Thyroid gland (tissue), 4 donors: Measurements from ENCODE around the gene SPATA25. TPM values are rescaled to one million over a fixed set of nuclear protein-coding genes. Genes with fewer than 3 reads are reported as not detected.

Source experiments
- DNase-seq, 2 donors: peaks; one replicate each; pipeline ENCODE4 v3.0.0-alpha.2; 2019
- H3K27ac ChIP-seq, 3 donors: fragments of 200-600 bp; sonication (generic); 1 replicate in 2 of 3; 2 replicates in 1 of 3; pipeline ENCODE4 v1.5.1; 2016 to 2019; ENCODE audit warnings: mild to moderate bottlenecking in 1 of 3, moderate library complexity in 1 of 3
- H3K27me3 ChIP-seq: fragments of 200-600 bp; sonication (generic); one replicate; pipeline ENCODE4 v1.5.1; 2019
- H3K36me3 ChIP-seq, 2 donors: fragments of 200-600 bp; sonication (generic); one replicate each; pipeline ENCODE4 v1.5.1; 2016 to 2019
- H3K4me1 ChIP-seq, 2 donors: fragments of 200-600 bp; sonication (generic); one replicate each; pipeline ENCODE4 v1.5.1; 2017 to 2019
- H3K4me3 ChIP-seq, 3 donors: fragments of 200-600 bp; sonication (generic); replicated peaks in 1 of 3; 1 replicate in 2 of 3; 2 replicates in 1 of 3; pipeline ENCODE4 v1.5.1; 2016; ENCODE audit warnings: mild to moderate bottlenecking in 1 of 3
- H3K9me3 ChIP-seq: fragments of 200-600 bp; sonication (generic); one replicate; pipeline ENCODE4 v1.5.1; 2017
- CTCF ChIP-seq, 6 experiments: fragments of 200-600 bp in 3 of 6; fragments of 450-650 bp in 3 of 6; sonication (generic) in 3 of 6; IDR thresholded peaks; one replicate each; pipeline ENCODE4 v1.5.1; 2016 to 2019; ENCODE audit warnings: antibody characterized with exemption in 6 of 6, mild to moderate bottlenecking in 2 of 6, inconsistent platforms in 1 of 6, moderate library complexity in 1 of 6
- POLR2A ChIP-seq, 2 donors: fragments of 450-650 bp; IDR thresholded peaks; one replicate each; pipeline ENCODE4 v1.6.1; 2017; ENCODE audit warnings: antibody characterized with exemption in 2 of 2, mild to moderate bottlenecking in 2 of 2, moderate library complexity in 1 of 2
- WGBS, 2 donors: methylation state at CpG; one replicate each; pipeline ENCODE4 v1.1.5; 2017; 5-methylcytosine and 5-hydroxymethylcytosine counted together
- intact Hi-C: fragments of 100-400 bp; cut with DNase I; formaldehyde crosslinking; loops from one replicate; pipeline ENCODE4 v1.15.1; 2023
- total RNA-seq, 4 donors: library from RNA; depleted of rRNA; stranded (reverse); fragments of >200 nt; gene quantifications; one replicate each; pipeline ENCODE4 v1.2.3, GENCODE V29; 2016

The SPATA25 gene
- total RNA-seq, 4 donors from 2014 or later: 3.0 to 8.8 (median 5.0) TPM; not detected in 1

DNA sequence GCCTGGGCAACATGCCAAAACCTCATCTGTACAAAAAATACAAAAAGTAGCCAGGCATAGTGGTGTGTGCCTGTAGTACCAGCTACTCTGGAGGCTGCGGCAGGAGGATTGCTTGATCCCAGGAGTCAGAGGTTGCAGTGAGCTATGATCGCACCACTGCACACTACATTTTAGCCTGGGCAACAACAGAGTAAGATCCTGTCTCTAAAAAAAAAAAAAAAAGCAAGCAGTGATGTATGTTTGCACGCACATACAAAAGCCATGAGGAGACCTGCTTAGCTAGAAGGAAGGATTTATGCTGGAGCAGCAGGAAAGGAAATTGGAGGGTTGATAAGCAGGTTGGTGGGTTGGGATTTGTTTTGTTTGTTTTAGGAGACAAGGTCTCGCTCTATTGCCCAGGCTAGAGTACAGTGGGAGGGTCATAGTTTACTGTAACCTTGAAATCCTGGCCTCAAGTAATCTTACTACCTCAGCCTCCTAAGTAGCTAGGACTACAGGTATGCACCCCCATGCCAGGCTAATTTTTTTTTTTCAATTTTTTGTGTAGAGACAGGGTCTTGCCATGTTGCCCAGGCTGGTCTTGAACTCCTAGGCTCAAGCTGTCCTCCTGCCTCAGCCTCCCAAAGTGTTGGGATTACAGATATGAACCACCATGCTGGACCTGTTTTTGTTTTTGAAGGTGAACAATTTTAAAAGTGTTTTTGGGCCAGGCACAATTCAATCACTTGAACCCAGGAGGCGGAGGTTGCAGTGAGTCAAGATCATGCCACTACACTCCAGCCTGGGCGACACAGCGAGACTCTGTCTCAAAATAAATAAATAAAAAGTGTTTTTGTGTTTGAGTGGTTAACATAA is 26.0 kb downstream of the SPATA25 start:
- no peak overlapping the region for H3K27ac ChIP-seq
- intact Hi-C loops: no loop called here
- H3K9me3 ChIP-seq: no peaks in the 10 kb centered on the region
- WGBS, 2 donors: 86 to 88% methylated on average over 7 of the region's 7 CpGs
- TF ChIP-seq POLR2A (IDR thresholded peaks at IDR 0.05) (no peak), CTCF (IDR thresholded peaks at IDR 0.05) (no peak)
- peaks cover 8 to 10% of the 10 kb centered on the region in 2 donors for H3K4me1 ChIP-seq
- no peak overlapping the region for H3K4me3 ChIP-seq
- no peaks in the 10 kb centered on the region for H3K36me3 ChIP-seq
- DNase-seq: peak in 1 of 2 donors; percentile 37
- H3K27me3 ChIP-seq: no peaks in the 10 kb centered on the region

DNA sequence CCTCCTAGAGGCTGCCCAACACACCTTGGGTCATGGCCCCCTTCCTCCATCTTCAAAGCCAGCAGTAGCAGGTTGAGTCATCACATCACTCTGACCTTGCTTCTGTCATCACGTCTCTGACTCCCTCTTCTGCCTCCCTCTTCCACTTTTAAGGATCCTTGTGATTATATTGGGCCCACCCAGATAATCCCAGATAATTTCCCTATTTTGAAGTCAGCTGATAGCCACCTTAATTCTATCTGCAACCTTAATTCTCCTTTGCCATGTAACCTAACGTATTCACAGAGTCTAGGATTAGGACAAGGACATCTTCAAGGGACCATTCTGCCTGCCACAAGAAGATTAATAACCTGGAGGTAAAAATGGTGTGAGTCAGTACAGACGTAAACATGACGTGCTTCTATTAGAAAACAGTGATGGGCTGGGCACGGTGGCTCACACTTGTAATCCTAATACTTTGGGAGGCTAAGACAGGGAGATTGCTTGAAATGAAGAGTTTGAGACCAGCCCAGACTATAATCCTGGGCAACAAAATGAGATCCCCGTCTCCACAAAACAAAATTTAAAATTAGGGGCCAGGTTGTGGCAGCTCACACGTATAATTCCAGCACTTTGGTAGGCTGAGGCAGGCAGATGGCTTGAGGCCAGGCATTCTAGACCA is 26.7 kb downstream of the SPATA25 start:
- no peak overlapping the region for H3K4me3 ChIP-seq
- no peaks in the 10 kb centered on the region for H3K9me3 ChIP-seq
- no peaks in the 10 kb centered on the region for H3K27me3 ChIP-seq
- H3K36me3 ChIP-seq: no peaks in the 10 kb centered on the region
- 74 to 81% methylated on average over 7 of the region's 7 CpGs for WGBS, 2 donors
- H3K4me1 ChIP-seq: peaks cover 16 to 18% of the 10 kb centered on the region in 2 donors
- TF ChIP-seq CTCF (IDR thresholded peaks at IDR 0.05): no peak
- no peak overlapping the region for H3K27ac ChIP-seq
- peak in 1 of 2 donors; percentile 29 for DNase-seq
- intact Hi-C loops: no loop called here

GRCh38 chr20:45859916-45860315 is 27.5 kb downstream of the SPATA25 start:
- no peak for DNase-seq
- H3K4me3 ChIP-seq: no peak overlapping the region
- no peaks in the 10 kb centered on the region for H3K36me3 ChIP-seq
- peaks cover 18 to 26% of the 10 kb centered on the region in 2 donors for H3K4me1 ChIP-seq
- 94 to 97% methylated on average over 5 of the region's 5 CpGs for WGBS, 2 donors
- no peaks in the 10 kb centered on the region for H3K27me3 ChIP-seq
- intact Hi-C loops: no loop called here
- H3K9me3 ChIP-seq: no peaks in the 10 kb centered on the region
- no peak for TF ChIP-seq POLR2A (IDR thresholded peaks at IDR 0.05)
- no peak overlapping the region for H3K27ac ChIP-seq

- no peak for DNase-seq
- Histone ChIP-seq H3K27me3 (no peaks in the 10 kb centered on the region), H3K4me3 (peak overlapping the region in 2 of 3 donors; percentile 33 to 45), H3K9me3 (no peaks in the 10 kb centered on the region), H3K27ac (peak overlapping the region in 2 of 3 donors; percentile 74 to 80), H3K4me1 (peaks cover 18 to 29% of the 10 kb centered on the region in 2 donors), H3K36me3 (no peaks in the 10 kb centered on the region)
- intact Hi-C loops: no loop called here
- 17 to 30% methylated on average over 1 to 13 of the region's 13 CpGs for WGBS, 2 donors
- no peak for TF ChIP-seq POLR2A (IDR thresholded peaks at IDR 0.05)
- TF ChIP-seq CTCF (IDR thresholded peaks at IDR 0.05): no peak
Measured at GRCh38 chr20:45857882-45858216, 29.6 kb downstream of the SPATA25 start.

DNA sequence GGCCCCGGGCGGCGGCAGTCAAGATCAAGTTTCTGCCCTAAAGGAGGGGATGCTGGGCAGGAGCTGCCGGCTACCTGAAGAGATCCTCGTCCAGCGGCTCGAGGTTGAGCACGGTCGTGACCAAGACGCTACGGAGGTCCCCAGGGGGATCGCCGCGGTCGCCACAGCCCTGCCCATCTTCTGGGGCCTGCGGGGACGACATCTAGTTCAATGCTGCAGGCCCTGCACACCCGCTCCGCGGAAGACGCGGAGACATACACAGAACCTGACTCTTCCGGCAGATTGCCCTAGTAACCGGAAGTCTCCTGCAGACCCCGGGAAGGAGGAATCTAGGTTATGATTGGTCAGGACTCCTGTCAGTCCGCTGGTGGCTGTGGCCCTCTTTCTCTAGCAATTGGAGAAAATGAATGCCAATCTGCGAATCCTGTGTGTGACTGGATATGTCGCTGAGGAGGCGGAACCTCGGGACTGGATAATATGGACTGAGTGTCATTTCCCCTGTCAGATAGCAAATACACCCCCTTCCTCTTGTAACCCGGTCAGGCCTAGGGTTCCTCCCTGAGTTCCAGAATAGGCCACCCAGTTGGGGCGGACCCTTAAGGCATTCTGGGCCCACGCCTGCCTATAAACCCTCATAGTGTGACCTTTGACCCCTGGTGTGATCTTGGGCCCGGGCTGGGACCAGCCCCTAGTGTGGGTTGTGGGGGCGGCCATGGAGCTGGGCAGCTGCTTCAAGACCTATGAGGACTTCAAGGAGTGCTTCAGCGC is 30.1 kb downstream of the SPATA25 start, which contains the start of the genes ACOT8 and ZSWIM3:
Gene ACOT8, minus strand, starts transcription at position 279 of the 768 bp plus-strand sequence. Its CDS starts 77 bp downstream, at position 202.
Gene ZSWIM3, plus strand, starts transcription at position 501 of the 768 bp plus-strand sequence. Its CDS starts 212 bp downstream, at position 713.
- peak within 1 kb of the TSS in 2 of 3 donors; percentile 74 to 80 for H3K27ac ChIP-seq
- H3K27me3 ChIP-seq: no peaks in the 10 kb centered on the region
- TF ChIP-seq CTCF (IDR thresholded peaks at IDR 0.05) (no peak), POLR2A (IDR thresholded peaks at IDR 0.05) (peak in 1 of 2 donors; percentile 87)
- peak within 1 kb of the TSS; percentile 25 to 86 (median 62) for H3K4me3 ChIP-seq
- peak; percentile 95 to 96 for DNase-seq
- peaks cover 18 to 29% of the 10 kb centered on the region in 2 donors for H3K4me1 ChIP-seq
- H3K36me3 ChIP-seq: no peaks in the 10 kb centered on the region
- H3K9me3 ChIP-seq: no peaks in the 10 kb centered on the region
- intact Hi-C loops: no loop called here
- WGBS, 2 donors: 0% methylated on average over 6 to 30 of the region's 36 CpGs
